ENCODE results near the gene DIO3. TPM values are rescaled to one million over a fixed set of nuclear protein-coding genes. Genes with fewer than 3 reads are reported as not detected.
"Not testable (repeated sequence)": the region's sequence is repeated elsewhere in the genome, so short reads cannot be mapped to it uniquely, and the experiment has no call there.

DIO3 gene
- total RNA-seq, 1 donor from 2014 or later: not detected

DNA sequence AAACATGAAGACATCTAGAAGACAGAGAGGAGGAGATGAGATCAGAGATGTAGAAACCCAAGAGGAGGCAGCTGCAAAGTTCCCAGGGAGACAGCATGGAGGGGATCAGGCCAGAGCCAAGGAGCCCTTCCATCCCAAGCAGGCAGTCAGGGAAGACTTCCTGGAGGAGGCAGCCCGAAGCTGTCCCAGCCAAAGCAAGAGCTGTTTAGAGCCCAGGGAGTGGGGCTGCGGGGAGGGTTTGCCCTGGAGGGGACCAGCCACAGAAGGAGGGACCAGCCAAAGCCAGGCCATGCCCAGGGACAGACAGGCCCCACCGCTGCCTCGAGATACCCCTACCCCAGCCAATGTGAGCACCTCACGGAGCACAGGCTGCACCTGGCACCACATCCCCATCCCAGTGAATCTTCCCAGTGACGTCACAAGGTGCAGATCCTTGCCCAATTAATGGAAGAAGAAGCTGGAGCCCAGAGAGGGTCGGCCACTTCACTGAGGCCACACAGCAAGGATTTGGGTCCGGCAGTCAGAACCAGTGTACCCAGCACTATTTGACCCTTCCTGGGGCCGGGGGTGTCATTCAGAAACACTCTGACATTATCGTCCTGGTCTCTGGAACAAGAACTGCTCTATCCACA lies 14.1 kb upstream of the DIO3 start:
- no peaks in the 10 kb centered on the region for H3K4me1 Mint-ChIP-seq (ENCODE audit: low read depth, unreplicated experiment)
- TF ChIP-seq, protein P1, sequence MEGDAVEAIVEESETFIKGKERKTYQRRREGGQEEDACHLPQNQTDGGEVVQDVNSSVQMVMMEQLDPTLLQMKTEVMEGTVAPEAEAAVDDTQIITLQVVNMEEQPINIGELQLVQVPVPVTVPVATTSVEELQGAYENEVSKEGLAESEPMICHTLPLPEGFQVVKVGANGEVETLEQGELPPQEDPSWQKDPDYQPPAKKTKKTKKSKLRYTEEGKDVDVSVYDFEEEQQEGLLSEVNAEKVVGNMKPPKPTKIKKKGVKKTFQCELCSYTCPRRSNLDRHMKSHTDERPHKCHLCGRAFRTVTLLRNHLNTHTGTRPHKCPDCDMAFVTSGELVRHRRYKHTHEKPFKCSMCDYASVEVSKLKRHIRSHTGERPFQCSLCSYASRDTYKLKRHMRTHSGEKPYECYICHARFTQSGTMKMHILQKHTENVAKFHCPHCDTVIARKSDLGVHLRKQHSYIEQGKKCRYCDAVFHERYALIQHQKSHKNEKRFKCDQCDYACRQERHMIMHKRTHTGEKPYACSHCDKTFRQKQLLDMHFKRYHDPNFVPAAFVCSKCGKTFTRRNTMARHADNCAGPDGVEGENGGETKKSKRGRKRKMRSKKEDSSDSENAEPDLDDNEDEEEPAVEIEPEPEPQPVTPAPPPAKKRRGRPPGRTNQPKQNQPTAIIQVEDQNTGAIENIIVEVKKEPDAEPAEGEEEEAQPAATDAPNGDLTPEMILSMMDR (IDR thresholded peaks at IDR 0.05; ENCODE audit: partially characterized antibody, unreplicated experiment): no peak
- peaks cover 8% of the 10 kb centered on the region for H3K27me3 Mint-ChIP-seq (ENCODE audit: unreplicated experiment)
- no peak overlapping the region for H3K4me3 Mint-ChIP-seq (ENCODE audit: unreplicated experiment)
- no peak overlapping the region for H3K27ac Mint-ChIP-seq (ENCODE audit: unreplicated experiment)
- H3K9me3 Mint-ChIP-seq (ENCODE audit: unreplicated experiment): peaks cover 11% of the 10 kb centered on the region
- DNase-seq: no peak
- H3K36me3 Mint-ChIP-seq (ENCODE audit: unreplicated experiment): peaks cover 15% of the 10 kb centered on the region

- peaks cover 15% of the 10 kb centered on the region for H3K36me3 Mint-ChIP-seq (ENCODE audit: unreplicated experiment)
- H3K4me3 Mint-ChIP-seq (ENCODE audit: unreplicated experiment): no peak overlapping the region
- DNase-seq: no peak
- H3K27ac Mint-ChIP-seq (ENCODE audit: unreplicated experiment): no peak overlapping the region
- H3K9me3 Mint-ChIP-seq (ENCODE audit: unreplicated experiment): peaks cover 10% of the 10 kb centered on the region
- TF ChIP-seq, protein P1 (IDR thresholded peaks at IDR 0.05; ENCODE audit: partially characterized antibody, unreplicated experiment): no peak
- H3K27me3 Mint-ChIP-seq (ENCODE audit: unreplicated experiment): peaks cover 9% of the 10 kb centered on the region
- no peaks in the 10 kb centered on the region for H3K4me1 Mint-ChIP-seq (ENCODE audit: low read depth, unreplicated experiment)
These were observed 13.2 kb upstream of the DIO3 start for GRCh38 chr14:101547961-101548669.

DNA sequence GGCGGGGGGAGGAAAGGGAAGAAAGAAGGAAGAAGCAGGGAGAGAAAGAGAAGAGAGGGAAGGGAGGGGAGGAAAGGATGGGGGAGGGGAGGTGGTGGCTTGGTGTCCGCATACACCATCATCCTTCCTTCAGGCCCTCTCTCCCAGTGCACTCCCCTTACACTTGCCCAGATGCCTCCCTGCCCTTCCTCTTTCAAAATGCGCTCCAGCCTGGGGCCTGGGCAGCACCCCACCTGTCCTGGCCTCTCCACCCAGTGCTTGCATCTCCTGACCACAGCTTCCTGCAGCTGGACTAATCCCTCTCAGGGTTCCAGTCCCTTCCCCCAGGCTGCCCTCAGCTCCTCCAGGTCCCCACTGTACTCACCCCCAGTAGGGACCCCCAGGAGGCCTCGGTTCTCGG lies 12.6 kb upstream of the DIO3 start:
- Mint-ChIP-seq H3K9me3 (ENCODE audit: unreplicated experiment) (peaks cover 13% of the 10 kb centered on the region), H3K27me3 (ENCODE audit: unreplicated experiment) (peaks cover 13% of the 10 kb centered on the region), H3K27ac (ENCODE audit: unreplicated experiment) (no peak overlapping the region), H3K4me1 (ENCODE audit: low read depth, unreplicated experiment) (no peaks in the 10 kb centered on the region), H3K4me3 (ENCODE audit: unreplicated experiment) (no peak overlapping the region), H3K36me3 (ENCODE audit: unreplicated experiment) (peaks cover 13% of the 10 kb centered on the region)
- no peak for DNase-seq
- TF ChIP-seq, protein P1 (IDR thresholded peaks at IDR 0.05; ENCODE audit: partially characterized antibody, unreplicated experiment): no peak

DNA sequence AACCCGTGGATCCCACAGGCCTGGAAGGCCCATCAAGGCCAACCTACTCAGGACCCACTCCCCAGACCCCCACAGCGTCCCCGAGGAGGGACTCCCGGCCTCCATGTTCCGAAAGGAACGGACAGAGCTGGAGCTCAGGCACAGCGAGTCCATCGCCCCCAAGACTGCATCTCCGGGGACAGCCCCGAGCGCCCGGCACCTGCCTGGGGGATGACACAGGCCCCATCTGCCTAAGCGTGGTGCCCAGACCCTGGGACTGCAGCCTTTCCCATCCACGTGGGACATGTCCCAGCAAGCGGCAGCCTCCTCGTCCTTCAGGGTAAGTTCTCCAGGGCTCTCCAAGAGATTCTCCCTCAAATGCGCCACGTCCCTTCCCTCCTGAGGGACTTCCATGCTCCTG lies 12.1 kb upstream of the DIO3 start:
- Mint-ChIP-seq H3K9me3 (ENCODE audit: unreplicated experiment) (peaks cover 13% of the 10 kb centered on the region), H3K27me3 (ENCODE audit: unreplicated experiment) (peaks cover 13% of the 10 kb centered on the region), H3K27ac (ENCODE audit: unreplicated experiment) (no peak overlapping the region), H3K36me3 (ENCODE audit: unreplicated experiment) (peaks cover 9% of the 10 kb centered on the region), H3K4me3 (ENCODE audit: unreplicated experiment) (no peak overlapping the region), H3K4me1 (ENCODE audit: low read depth, unreplicated experiment) (no peaks in the 10 kb centered on the region)
- no peak for DNase-seq
- TF ChIP-seq, protein P1 (IDR thresholded peaks at IDR 0.05; ENCODE audit: partially characterized antibody, unreplicated experiment): no peak

DNA sequence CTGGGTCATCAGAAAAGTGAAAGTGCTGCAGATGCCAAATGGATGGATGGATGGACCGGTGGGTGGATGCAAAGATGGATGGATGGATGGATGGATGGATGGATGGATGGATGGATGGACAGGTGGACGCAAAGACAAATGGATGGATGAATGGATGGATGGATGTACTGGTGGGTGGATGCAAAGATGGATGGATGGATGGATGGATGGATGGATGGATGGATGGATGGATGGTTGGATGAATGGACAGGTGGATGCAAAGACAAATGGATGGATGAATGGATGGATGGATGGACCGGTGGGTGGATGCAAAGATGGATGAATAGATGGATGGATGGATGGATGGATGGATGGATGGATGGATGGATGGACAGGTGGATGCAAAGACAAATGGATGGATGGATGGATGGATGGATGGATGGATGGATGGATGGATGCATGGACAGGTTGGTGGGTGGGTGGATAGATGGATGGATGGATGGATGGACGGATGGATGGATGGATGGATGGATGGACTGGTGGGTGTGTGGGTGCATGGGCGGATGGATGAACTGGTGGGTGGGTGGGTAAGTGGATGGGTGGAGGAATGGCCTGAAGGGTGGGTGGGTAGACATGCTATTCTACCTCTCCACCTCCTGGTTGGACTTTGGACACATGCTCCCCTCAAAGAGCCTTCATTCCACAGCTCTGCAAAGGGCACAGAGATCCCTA lies 10.9 kb upstream of the DIO3 start:
- not testable (repeated sequence) for H3K36me3 Mint-ChIP-seq (ENCODE audit: unreplicated experiment)

More for the DNA sequence above, 10.9 kb upstream of the DIO3 start:
- not testable (repeated sequence) for DNase-seq; H3K27ac Mint-ChIP-seq (ENCODE audit: unreplicated experiment); H3K4me1 Mint-ChIP-seq (ENCODE audit: low read depth, unreplicated experiment); H3K4me3 Mint-ChIP-seq (ENCODE audit: unreplicated experiment)
- Mint-ChIP-seq H3K27me3 (ENCODE audit: unreplicated experiment) (peaks cover 15% of the 10 kb centered on the region), H3K9me3 (ENCODE audit: unreplicated experiment) (peaks cover 14% of the 10 kb centered on the region)

Measured in glutamatergic neuron (in vitro differentiated cells).